IPS DF 6.9 (cell line): Measurements from ENCODE around the gene SEC16A.

ENCODE experiments used
- DNase-seq: peaks from one replicate; pipeline ENCODE4 v3.0.0-alpha.2; 2013; ENCODE audit warnings: low read depth, low spot score
- H3K27ac ChIP-seq: one replicate; pipeline ENCODE4 v1.5.1; 2013; ENCODE audit warnings: low read length, control low read depth
- H3K27me3 ChIP-seq: 2 replicates; pipeline ENCODE4 v1.6.1; 2013; ENCODE audit warnings: mild to moderate bottlenecking, low read length; ENCODE audit not compliant: control insufficient read depth, insufficient read depth
- H3K36me3 ChIP-seq: 2 replicates; pipeline ENCODE4 v1.6.1; 2013; ENCODE audit warnings: low read length; ENCODE audit not compliant: control insufficient read depth, insufficient read depth
- H3K4me1 ChIP-seq: 2 replicates; pipeline ENCODE4 v1.6.1; 2013; ENCODE audit warnings: low read length; ENCODE audit not compliant: control insufficient read depth, insufficient read depth
- H3K4me3 ChIP-seq: 2 replicates; pipeline ENCODE4 v1.5.1; 2013; ENCODE audit warnings: mild to moderate bottlenecking, low read length
- H3K9me3 ChIP-seq: 2 replicates; pipeline ENCODE4 v1.6.1; 2013; ENCODE audit warnings: low read length, inconsistent platforms; ENCODE audit not compliant: control insufficient read depth, insufficient read depth
- WGBS: extraction: QIAGEN DNeasy Blood & Tissue Kit; methylation state at CpG from one replicate; pipeline ENCODE4 v1.1.7; 2013; ENCODE audit warnings: mixed read lengths, missing lambda C conversion rate; ENCODE audit not compliant: insufficient read length, insufficient coverage; 5-methylcytosine and 5-hydroxymethylcytosine counted together

The SEC16A gene

DNA sequence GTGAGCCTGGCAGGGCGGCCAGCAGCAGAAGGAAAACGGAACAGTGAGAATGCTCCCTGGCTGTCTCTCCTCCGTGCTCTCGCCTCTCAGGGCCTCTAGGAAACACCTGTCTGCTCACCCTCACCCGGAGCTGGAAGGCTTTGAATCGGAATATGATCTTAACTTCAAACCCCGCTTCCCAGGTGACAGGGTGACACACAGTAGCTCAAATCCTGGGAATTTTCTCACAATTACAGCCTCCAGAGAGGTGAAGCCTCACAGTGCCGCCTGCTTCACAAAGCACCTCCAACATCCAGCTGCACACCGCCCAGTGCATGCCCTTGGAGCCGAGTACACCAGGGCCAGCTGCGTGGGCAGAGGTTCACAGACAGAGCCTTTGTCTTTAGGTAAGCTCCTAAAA is 12.5 kb downstream of the SEC16A start:
- Histone ChIP-seq H3K36me3 (peaks cover 74% of the 10 kb centered on the region), H3K9me3 (no peaks in the 10 kb centered on the region), H3K27ac (no peak overlapping the region), H3K4me3 (no peak overlapping the region), H3K27me3 (no peaks in the 10 kb centered on the region), H3K4me1 (no peaks in the 10 kb centered on the region; the same call in 1 of the 2 replicates)
- DNase-seq: no peak
- no CpG with 5 or more reads among the region's 11 CpGs for WGBS

DNA sequence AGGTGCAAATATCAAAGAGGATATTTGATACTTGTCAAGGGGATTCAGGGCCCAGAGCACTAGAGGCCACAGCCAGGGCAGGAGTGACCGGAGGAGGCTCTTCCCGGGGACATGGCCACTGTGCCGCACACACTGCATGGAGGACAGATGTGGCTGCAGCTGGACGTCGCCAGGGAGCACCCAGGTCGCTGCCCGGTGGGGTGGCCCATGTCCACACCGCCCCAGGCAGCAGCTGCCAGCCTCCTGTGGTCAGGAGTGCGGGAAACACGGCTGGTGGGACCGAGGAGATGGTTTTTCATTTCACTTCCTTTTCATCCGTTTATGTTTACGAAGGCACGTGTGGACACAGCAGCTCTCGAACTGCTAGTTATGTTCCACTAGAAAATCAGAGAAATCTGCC is 15.1 kb downstream of the SEC16A start:
- Histone ChIP-seq H3K4me1 (no peaks in the 10 kb centered on the region; the same call in 1 of the 2 replicates), H3K9me3 (no peaks in the 10 kb centered on the region), H3K27me3 (no peaks in the 10 kb centered on the region), H3K27ac (no peak overlapping the region), H3K36me3 (peaks cover 69% of the 10 kb centered on the region), H3K4me3 (no peak overlapping the region)
- no CpG with 5 or more reads among the region's 15 CpGs for WGBS
- no peak for DNase-seq

DNA sequence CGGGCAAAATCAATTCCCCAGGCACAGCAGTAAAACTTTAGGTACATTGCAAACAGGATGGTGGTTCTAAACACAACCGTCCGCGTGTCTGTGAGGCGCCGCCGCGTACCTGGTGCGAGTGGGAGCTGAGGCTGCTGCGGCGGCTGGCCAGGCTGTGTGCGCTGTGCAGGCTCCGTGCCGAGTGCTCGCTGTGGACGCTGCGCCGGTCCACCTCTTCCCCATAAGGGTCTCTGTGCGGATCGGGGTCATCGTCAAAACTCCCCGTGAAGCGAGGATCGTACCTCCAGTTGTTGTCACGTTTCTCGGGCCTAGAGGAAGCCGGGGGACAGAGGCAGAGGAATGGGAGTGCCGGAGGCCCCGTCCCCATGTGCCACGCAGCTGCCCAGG is 16.7 kb downstream of the SEC16A start:
- Histone ChIP-seq H3K4me3 (no peak overlapping the region), H3K36me3 (peaks cover 69% of the 10 kb centered on the region), H3K9me3 (no peaks in the 10 kb centered on the region), H3K27me3 (no peaks in the 10 kb centered on the region), H3K4me1 (no peaks in the 10 kb centered on the region; the same call in 1 of the 2 replicates), H3K27ac (no peak overlapping the region)
- no CpG with 5 or more reads among the region's 30 CpGs for WGBS
- DNase-seq: no peak

DNA sequence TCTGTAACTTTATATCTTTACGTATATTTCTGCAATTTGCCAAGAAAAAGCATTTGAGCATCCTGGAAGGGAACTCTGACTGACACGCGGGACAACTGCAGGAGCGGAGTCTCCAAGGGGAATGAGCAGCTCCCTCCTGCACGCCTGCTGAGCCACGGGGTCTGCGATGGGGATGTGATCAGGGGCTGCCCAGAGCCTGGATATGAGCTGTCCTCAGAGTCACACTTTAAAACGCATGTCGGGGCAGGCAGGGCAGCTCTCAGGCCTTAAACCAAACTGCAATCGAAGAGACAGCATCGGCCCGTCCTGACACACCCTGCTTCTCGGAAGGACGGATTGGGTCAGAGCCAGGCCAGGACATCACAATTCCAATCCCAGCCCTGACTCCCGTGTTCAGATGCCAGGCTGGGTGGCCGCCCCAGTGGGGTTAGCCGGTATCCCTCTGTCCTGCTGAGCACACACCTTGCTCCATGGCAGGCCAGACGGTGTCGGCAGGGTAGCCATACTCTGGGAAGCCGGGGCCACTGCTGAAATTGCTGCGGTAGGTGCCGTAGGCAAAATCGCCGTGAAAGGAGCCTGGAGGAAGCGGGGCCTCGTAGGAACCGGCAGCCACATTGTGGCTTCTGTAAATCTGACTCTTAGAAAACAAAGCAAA is 17.2 kb downstream of the SEC16A start:
- H3K27me3 ChIP-seq: no peaks in the 10 kb centered on the region
- no CpG with 5 or more reads among the region's 27 CpGs for WGBS
- no peaks in the 10 kb centered on the region for H3K9me3 ChIP-seq
- H3K36me3 ChIP-seq: peaks cover 68% of the 10 kb centered on the region
- no peak overlapping the region for H3K27ac ChIP-seq
- no peak overlapping the region for H3K4me3 ChIP-seq
- no peaks in the 10 kb centered on the region; the same call in 1 of the 2 replicates for H3K4me1 ChIP-seq
- DNase-seq: no peak

DNA sequence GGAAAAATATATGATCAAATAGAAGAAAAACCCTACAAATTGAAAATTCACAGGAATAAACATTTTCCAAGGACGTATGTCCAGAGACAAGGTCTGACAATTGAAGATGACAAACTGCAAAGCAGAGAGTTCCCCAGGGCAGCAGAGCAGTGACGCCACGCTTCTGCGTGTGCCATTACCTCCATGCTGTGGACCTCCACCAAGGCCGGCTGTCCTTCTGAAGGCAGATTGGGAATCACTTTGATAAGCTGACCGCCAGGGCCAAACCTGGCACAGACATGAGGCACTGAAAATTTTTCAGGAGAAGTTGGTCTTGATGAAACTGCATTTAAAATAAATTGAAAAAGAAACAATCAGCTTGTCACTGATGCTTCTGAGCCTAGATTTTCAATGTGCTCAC is 18.6 kb downstream of the SEC16A start:
- WGBS: no CpG with 5 or more reads among the region's 6 CpGs
- H3K4me3 ChIP-seq: no peak overlapping the region
- no peaks in the 10 kb centered on the region; the same call in 1 of the 2 replicates for H3K4me1 ChIP-seq
- H3K27ac ChIP-seq: no peak overlapping the region
- peaks cover 64% of the 10 kb centered on the region for H3K36me3 ChIP-seq
- no peaks in the 10 kb centered on the region for H3K27me3 ChIP-seq
- no peak for DNase-seq
- no peaks in the 10 kb centered on the region for H3K9me3 ChIP-seq

DNA sequence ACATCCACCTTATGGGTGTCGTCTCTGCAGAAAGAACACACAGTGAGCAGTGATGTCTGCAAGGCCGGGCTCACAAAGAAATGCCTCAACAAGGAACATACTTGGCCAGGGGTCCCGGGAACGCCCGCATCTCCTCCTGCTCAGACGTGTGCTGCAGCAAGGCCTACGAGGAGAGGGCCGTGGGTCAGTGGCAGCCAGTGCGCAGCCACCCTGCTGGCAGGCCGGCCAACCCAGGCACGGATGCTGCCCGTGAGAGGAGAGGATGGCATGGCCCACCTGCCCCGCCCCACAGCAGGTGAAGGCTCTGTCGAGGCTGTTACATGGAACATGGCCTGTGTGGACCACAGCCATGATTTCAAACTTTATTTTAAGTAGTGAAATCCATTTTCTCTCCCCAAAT is 19.3 kb downstream of the SEC16A start:
- Histone ChIP-seq H3K27ac (no peak overlapping the region), H3K9me3 (no peaks in the 10 kb centered on the region), H3K4me1 (no peaks in the 10 kb centered on the region; the same call in 1 of the 2 replicates), H3K27me3 (no peaks in the 10 kb centered on the region), H3K4me3 (no peak overlapping the region), H3K36me3 (peaks cover 64% of the 10 kb centered on the region)
- no CpG with 5 or more reads among the region's 14 CpGs for WGBS
- no peak for DNase-seq

DNA sequence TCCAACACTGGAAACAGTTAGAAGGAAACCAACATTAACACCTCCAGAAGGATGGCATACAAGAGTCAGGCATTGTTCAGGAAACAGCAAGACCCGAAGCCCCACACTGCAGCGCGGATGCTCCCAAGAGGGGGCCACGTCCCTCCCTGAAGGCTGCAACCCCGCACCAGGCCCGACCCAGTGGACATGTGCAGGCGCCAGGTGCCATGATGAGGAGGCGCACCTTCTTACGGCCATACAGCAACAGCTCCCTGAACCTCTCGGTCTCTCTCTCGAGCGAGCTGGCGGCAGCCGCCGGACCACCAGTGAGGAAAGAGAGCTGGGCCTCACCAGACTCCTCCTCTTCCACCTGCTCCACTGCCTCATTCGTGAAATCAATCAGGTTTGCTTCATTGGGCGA is 20.2 kb downstream of the SEC16A start:
- no peaks in the 10 kb centered on the region; the same call in 1 of the 2 replicates for H3K4me1 ChIP-seq
- H3K9me3 ChIP-seq: no peaks in the 10 kb centered on the region
- WGBS: no CpG with 5 or more reads among the region's 17 CpGs
- no peaks in the 10 kb centered on the region for H3K27me3 ChIP-seq
- H3K4me3 ChIP-seq: no peak overlapping the region
- no peak overlapping the region for H3K27ac ChIP-seq
- peaks cover 62% of the 10 kb centered on the region for H3K36me3 ChIP-seq
- no peak for DNase-seq

DNA sequence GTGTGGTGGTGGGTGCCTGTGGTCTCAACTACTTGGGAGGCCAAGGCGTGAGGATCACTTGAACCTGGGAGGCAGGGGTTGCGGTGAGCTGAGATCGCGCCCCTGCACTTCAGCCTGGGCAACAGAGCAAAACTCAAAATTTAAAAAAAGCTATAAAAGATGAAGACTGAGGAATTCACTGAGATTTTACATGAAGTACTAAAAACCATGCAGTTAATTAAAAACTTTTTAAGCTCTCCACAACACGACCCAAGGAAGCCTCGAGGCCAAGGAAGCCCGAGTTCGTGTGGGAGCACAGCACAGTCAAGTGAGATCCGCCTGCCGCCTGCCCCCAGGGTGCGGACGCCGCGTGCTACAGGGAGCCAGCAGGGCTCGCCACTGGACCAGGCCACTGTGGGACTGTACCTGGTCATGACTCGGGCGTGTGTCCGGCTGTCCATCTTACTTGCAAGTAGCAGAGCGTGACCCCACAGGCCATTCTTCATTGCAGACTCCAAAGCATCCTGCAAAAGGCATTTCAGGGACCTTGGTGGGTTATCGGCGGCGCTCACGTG is 22.0 kb downstream of the SEC16A start:
- no peaks in the 10 kb centered on the region for H3K9me3 ChIP-seq
- WGBS: no CpG with 5 or more reads among the region's 23 CpGs
- no peak for DNase-seq
- no peaks in the 10 kb centered on the region for H3K27me3 ChIP-seq
- no peak overlapping the region for H3K27ac ChIP-seq
- no peak overlapping the region for H3K4me3 ChIP-seq
- no peaks in the 10 kb centered on the region for H3K4me1 ChIP-seq
- H3K36me3 ChIP-seq: peaks cover 64% of the 10 kb centered on the region

DNA sequence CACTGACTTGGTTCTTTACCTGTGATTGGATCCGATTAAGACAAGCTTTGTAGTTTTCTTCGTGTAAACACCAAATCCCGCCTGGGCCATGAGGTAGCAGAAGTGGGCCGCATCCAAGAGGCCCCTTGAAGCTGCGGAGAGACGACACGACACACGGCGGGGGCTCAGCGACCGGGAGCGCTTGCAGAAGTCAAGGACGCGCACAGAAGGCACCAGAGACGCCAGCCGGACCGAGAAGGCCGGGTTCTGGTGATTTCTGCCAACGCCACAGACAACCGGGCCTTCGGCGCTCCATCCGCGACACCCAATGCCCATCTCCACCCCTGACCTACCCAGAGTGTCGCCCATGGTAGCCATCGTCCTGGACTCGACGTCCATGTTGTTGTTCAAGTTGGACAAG is 23.4 kb downstream of the SEC16A start:
- H3K27me3 ChIP-seq: no peaks in the 10 kb centered on the region
- H3K4me1 ChIP-seq: no peaks in the 10 kb centered on the region
- DNase-seq: no peak
- H3K4me3 ChIP-seq: no peak overlapping the region
- no CpG with 5 or more reads among the region's 28 CpGs for WGBS
- H3K27ac ChIP-seq: no peak overlapping the region
- peaks cover 68% of the 10 kb centered on the region for H3K36me3 ChIP-seq
- no peaks in the 10 kb centered on the region for H3K9me3 ChIP-seq

DNA sequence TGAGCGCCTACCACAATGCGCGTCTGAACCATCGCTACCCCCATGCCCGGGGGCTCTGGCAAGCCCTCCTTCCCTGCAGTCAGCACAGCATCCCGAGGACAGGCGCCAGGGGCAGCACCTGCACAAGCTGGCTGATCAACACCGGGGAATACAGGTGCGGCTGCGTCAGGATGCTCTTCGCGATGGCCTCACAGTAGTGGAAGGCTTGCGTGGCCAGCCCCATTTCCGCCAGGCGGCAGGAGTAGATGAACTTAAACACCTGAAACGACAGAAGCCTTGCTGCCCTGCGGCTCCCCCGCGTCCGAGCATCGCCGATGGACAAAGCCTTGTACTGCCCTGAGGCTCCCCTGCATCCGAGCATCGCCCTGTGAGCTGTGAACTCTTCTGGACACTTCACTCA is 25.5 kb downstream of the SEC16A start:
- Histone ChIP-seq H3K4me3 (no peak overlapping the region), H3K9me3 (no peaks in the 10 kb centered on the region), H3K27me3 (no peaks in the 10 kb centered on the region), H3K4me1 (no peaks in the 10 kb centered on the region), H3K36me3 (peaks cover 61% of the 10 kb centered on the region), H3K27ac (no peak overlapping the region)
- WGBS: no CpG with 5 or more reads among the region's 24 CpGs
- DNase-seq: no peak

DNA sequence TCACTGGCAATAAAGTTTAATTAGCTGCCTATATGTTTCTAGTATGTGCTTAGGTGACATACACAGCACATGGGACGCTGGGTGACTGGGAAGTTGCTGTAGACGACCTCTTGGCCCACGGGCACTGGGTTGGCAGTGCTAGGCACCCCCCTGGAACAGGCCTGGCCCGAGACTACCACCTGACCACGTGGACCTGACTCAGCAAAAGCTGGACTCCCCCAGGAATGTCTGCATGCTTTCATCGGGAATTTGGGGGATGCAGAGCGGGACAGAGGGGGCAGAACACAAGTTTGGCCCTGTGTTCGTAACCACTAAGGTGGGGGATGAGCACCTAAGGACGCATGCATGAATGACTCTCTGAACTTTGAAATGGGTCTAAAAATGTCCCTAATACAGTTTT is 26.6 kb downstream of the SEC16A start:
- Histone ChIP-seq H3K27me3 (no peaks in the 10 kb centered on the region), H3K4me3 (no peak overlapping the region), H3K9me3 (no peaks in the 10 kb centered on the region), H3K4me1 (no peaks in the 10 kb centered on the region), H3K27ac (no peak overlapping the region), H3K36me3 (peaks cover 57% of the 10 kb centered on the region)
- no CpG with 5 or more reads among the region's 9 CpGs for WGBS
- DNase-seq: no peak
